Esophagus squamous epithelium (tissue), 4 donors: ENCODE measurements around the gene PDLIM7.

Experiments
- POLR2A ChIP-seq, 4 donors: fragments of 450-650 bp; IDR thresholded peaks; one replicate each; pipeline ENCODE4 v1.6.1; 2017; ENCODE audit warnings: antibody characterized with exemption in 4 of 4, mild to moderate bottlenecking in 4 of 4, moderate library complexity in 3 of 4
- TF ChIP-seq, protein P1 (sequence below), 6 experiments: fragments of 450-650 bp in 4 of 6; fragments of 200-600 bp in 2 of 6; sonication (generic) in 2 of 6; IDR thresholded peaks; one replicate each; pipeline ENCODE4 v1.5.1; 2016 to 2019; ENCODE audit warnings: antibody characterized with exemption in 6 of 6, mild to moderate bottlenecking in 4 of 6, moderate library complexity in 4 of 6

DNA sequence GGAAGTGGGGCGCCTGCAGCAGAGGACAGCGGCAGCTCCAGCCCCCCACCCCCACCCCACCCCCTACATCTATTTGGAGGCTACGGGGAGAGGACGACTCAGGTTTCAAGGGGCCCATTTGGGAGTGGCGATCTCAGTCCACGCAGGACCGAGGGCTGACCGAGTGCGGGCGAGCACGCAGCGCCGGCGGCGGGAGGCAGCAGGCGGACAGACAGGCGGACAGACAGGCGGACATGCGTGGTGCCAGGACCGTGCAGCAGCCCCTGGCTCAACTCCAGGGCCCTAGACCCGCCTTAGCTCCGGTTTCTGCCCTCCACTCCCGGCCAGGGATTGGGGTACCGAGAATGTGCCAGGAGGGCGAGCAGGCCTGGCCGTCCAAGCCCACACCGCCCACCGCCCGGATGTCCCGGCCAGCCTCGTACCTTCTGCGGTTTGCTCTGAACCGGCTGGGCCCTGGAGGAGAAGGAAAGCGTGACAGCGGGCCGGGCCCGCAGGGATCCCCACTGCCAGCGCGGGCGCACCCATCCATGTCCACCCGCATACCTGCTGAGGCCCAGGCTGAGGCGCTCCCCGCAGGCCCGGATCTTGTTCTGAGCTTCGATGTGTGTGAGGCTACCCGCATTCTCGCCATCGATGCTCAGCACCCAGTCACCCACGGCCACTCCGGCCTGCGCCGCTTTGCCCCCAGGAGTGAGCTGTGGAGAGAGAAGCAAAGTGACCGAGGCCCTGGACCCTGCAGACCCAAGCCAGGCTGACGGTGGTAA lies 5.2 kb downstream of the PDLIM7 start:
- no peak for TF ChIP-seq POLR2A (IDR thresholded peaks at IDR 0.05)
- TF ChIP-seq, protein P1, sequence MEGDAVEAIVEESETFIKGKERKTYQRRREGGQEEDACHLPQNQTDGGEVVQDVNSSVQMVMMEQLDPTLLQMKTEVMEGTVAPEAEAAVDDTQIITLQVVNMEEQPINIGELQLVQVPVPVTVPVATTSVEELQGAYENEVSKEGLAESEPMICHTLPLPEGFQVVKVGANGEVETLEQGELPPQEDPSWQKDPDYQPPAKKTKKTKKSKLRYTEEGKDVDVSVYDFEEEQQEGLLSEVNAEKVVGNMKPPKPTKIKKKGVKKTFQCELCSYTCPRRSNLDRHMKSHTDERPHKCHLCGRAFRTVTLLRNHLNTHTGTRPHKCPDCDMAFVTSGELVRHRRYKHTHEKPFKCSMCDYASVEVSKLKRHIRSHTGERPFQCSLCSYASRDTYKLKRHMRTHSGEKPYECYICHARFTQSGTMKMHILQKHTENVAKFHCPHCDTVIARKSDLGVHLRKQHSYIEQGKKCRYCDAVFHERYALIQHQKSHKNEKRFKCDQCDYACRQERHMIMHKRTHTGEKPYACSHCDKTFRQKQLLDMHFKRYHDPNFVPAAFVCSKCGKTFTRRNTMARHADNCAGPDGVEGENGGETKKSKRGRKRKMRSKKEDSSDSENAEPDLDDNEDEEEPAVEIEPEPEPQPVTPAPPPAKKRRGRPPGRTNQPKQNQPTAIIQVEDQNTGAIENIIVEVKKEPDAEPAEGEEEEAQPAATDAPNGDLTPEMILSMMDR (IDR thresholded peaks at IDR 0.05) = no peak
